MCF 10A (cell line): Measurements from ENCODE around the gene ARPC5. TPM values are rescaled to one million over a fixed set of nuclear protein-coding genes. Genes with fewer than 3 reads are reported as not detected.

Experiments used
- BruUV-seq: library from RNA; stranded (reverse); fragments of 400-500 nt; replicated peaks from 2 replicates; lab custom pipeline; 2021; lab: Mats Ljungman, UMichigan
- CTCF ChIA-PET: fragments of 300-600 bp; sonication (Branson Sonifier 250); formaldehyde crosslinking; extraction: SDS; loops from one replicate; lab custom pipeline; 2021; ENCODE audit warnings: antibody characterized with exemption, inconsistent platforms; lab: Yijun Ruan, JAX
- POLR2A ChIA-PET: fragments of 300-600, 350-650 bp; sonication (Branson Sonifier 250); formaldehyde crosslinking; extraction: SDS; loops from one replicate; lab custom pipeline; 2020; ENCODE audit warnings: antibody characterized with exemption, inconsistent platforms; lab: Yijun Ruan, JAX
- DNase-seq: peaks from one replicate; pipeline ENCODE4 v3.0.0-alpha.2; 2018; ENCODE audit not compliant: unreplicated experiment
- H3K27ac Mint-ChIP-seq: one replicate; pipeline ENCODE4 v1.8.0; 2022; ENCODE audit warnings: mild to moderate bottlenecking, low read depth, mixed read lengths; ENCODE audit not compliant: unreplicated experiment
- H3K27me3 Mint-ChIP-seq: one replicate; pipeline ENCODE4 v1.8.0; 2022; ENCODE audit warnings: mixed read lengths; ENCODE audit not compliant: insufficient read depth, unreplicated experiment
- H3K36me3 Mint-ChIP-seq: one replicate; pipeline ENCODE4 v1.8.0; 2022; ENCODE audit warnings: mild to moderate bottlenecking, moderate library complexity, mixed read lengths; ENCODE audit not compliant: insufficient read depth, unreplicated experiment
- H3K4me1 Mint-ChIP-seq: one replicate; pipeline ENCODE4 v1.8.0; 2022; ENCODE audit warnings: mixed read lengths; ENCODE audit not compliant: insufficient read depth, unreplicated experiment
- H3K4me3 Mint-ChIP-seq: one replicate; pipeline ENCODE4 v1.8.0; 2022; ENCODE audit warnings: mild to moderate bottlenecking, moderate library complexity, mixed read lengths; ENCODE audit not compliant: unreplicated experiment
- H3K9me3 Mint-ChIP-seq: one replicate; pipeline ENCODE4 v1.8.0; 2022; ENCODE audit warnings: mixed read lengths; ENCODE audit not compliant: unreplicated experiment
- intact Hi-C: fragments of 100-400 bp; cut with micrococcal nuclease; formaldehyde crosslinking; loops from 2 replicates; pipeline ENCODE4 v1.14.1; 2022
- total RNA-seq: library from RNA; stranded (reverse); gene quantifications from 2 replicates; pipeline ENCODE4 v1.2.3, GENCODE V29; 2022
- TF ChIP-seq, protein P1 (sequence below): fragments of 200-600 bp; IDR thresholded peaks from one replicate; pipeline ENCODE4 v1.8.0; 2022; ENCODE audit warnings: antibody characterized with exemption, mild to moderate bottlenecking; ENCODE audit not compliant: unreplicated experiment

ARPC5 gene
- total RNA-seq, 1 experiment from 2014 or later: 195 TPM

DNA sequence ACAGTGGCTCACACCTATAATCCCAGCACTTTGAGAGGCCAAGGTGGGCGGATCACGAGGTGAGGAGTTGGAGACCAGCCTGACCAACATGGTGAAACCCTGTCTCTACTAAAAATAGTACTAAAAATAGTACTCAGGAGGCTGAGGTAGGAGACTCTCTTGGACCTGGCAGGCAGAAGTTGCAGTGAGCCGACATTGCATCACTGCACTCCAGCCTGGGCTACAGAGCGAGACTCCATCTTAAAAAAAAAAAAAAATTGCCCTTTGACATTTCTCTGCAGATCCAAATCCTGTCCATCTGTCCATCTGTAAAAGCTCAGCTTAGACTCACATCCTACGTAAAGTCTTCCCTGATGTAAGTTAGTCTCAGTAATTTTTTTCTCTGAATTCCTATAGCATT is 39.1 kb downstream of the ARPC5 start:
- Mint-ChIP-seq H3K27ac (no peak overlapping the region), H3K9me3 (no peaks in the 10 kb centered on the region), H3K4me1 (peaks cover 25% of the 10 kb centered on the region), H3K27me3 (no peaks in the 10 kb centered on the region), H3K36me3 (no peaks in the 10 kb centered on the region), H3K4me3 (no peak overlapping the region)
- intact Hi-C loops: no loop called here
- CTCF ChIA-PET: no interaction called here
- TF ChIP-seq, protein P1, sequence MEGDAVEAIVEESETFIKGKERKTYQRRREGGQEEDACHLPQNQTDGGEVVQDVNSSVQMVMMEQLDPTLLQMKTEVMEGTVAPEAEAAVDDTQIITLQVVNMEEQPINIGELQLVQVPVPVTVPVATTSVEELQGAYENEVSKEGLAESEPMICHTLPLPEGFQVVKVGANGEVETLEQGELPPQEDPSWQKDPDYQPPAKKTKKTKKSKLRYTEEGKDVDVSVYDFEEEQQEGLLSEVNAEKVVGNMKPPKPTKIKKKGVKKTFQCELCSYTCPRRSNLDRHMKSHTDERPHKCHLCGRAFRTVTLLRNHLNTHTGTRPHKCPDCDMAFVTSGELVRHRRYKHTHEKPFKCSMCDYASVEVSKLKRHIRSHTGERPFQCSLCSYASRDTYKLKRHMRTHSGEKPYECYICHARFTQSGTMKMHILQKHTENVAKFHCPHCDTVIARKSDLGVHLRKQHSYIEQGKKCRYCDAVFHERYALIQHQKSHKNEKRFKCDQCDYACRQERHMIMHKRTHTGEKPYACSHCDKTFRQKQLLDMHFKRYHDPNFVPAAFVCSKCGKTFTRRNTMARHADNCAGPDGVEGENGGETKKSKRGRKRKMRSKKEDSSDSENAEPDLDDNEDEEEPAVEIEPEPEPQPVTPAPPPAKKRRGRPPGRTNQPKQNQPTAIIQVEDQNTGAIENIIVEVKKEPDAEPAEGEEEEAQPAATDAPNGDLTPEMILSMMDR: no peak
- POLR2A ChIA-PET: interaction anchor here (1.0 kb wide), 1 partner anchor 38 kb away, joined by 3 read pairs; no protein-coding TSS in a partner anchor
- DNase-seq: no peak
- BruUV-seq: no TSS peak

DNA sequence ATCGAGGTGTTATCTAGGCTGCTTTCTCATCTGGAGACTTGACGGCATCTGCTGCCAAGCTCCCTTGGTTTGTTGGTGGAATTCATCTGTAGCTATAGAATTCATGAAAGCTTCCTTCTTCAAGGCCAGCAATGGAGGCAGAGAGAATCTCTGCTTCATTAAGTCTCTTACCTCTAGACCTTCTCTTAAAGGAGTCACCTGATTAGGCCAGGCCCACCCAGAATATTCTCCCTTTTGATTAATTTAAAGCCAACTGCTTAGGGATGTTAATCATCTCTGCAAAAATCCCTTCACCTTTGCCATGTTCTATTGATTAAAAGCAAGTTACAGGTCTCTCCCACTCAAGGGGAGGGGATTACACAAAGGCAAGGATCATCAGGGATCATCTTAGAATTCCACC is 40.0 kb downstream of the ARPC5 start:
- DNase-seq: no peak
- H3K4me1 Mint-ChIP-seq: peaks cover 25% of the 10 kb centered on the region
- intact Hi-C loops: no loop called here
- no TSS peak for BruUV-seq
- H3K4me3 Mint-ChIP-seq: no peak overlapping the region
- no peaks in the 10 kb centered on the region for H3K9me3 Mint-ChIP-seq
- POLR2A ChIA-PET: interaction anchor here (1.2 kb wide), 1 partner anchor 39 kb away, joined by 3 read pairs; no protein-coding TSS in a partner anchor
- CTCF ChIA-PET: interaction anchor here (0.6 kb wide), 1 partner anchor 20 kb away, joined by 4 read pairs; no protein-coding TSS in a partner anchor
- TF ChIP-seq, protein P1: no peak
- no peaks in the 10 kb centered on the region for H3K36me3 Mint-ChIP-seq
- H3K27me3 Mint-ChIP-seq: no peaks in the 10 kb centered on the region
- no peak overlapping the region for H3K27ac Mint-ChIP-seq

DNA sequence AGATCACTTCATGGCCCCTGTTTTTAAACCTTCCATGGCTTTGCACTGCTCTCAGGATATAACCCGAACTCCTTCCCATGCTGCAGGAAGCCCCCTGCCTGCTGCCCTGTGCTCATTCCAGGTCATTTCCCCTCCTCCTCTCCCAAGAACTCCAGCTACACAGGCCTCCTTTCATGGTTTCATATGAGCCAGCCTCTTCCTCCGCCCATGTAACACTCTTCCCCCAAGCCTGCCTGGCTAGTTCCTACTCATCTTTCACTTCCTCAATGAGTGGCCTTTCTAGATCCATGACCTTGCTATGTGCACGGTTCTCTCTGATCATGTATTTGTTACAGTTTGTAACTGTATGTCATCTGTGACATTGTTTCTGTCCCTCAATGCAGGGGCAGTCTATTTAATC is 42.2 kb downstream of the ARPC5 start:
- TF ChIP-seq, protein P1: no peak
- no peak for DNase-seq
- Mint-ChIP-seq H3K4me1 (peaks cover 20% of the 10 kb centered on the region), H3K4me3 (no peak overlapping the region), H3K36me3 (no peaks in the 10 kb centered on the region), H3K27me3 (no peaks in the 10 kb centered on the region), H3K27ac (no peak overlapping the region), H3K9me3 (no peaks in the 10 kb centered on the region)
- ChIA-PET CTCF (interaction anchor here (1.0 to 1.5 kb wide), 2 partner anchors 13 to 49 kb away, joined by 4 to 5 read pairs; no protein-coding TSS in a partner anchor), POLR2A (no interaction called here)
- no TSS peak for BruUV-seq
- intact Hi-C loops: no loop called here

DNA sequence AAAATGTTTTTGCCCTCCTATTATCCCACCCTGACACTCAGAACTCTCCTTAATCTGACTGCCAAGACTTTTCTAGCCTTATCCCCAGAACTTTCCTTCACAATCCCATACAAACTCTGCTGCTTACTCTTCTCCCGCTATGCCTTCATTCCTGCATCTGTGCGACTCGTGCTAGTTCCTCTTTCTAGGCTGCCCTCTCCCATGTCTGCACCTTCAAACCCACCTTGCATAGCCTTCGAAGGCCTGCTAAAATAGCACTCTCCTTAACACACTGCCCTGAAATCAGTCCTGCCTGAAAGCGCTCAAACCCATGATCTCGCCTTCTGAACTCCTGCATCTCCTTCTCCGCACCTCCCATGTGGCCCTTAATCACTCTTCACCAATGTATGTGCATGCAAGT is 42.9 kb downstream of the ARPC5 start:
- TF ChIP-seq, protein P1: no peak
- DNase-seq: no peak
- ChIA-PET POLR2A (no interaction called here), CTCF (interaction anchor here (0.7 kb wide), 1 partner anchor 35 kb away, joined by 4 read pairs; no protein-coding TSS in a partner anchor)
- no peak overlapping the region for H3K4me3 Mint-ChIP-seq
- H3K27me3 Mint-ChIP-seq: no peaks in the 10 kb centered on the region
- BruUV-seq: no TSS peak
- no peaks in the 10 kb centered on the region for H3K9me3 Mint-ChIP-seq
- no peak overlapping the region for H3K27ac Mint-ChIP-seq
- intact Hi-C loops: no loop called here
- peaks cover 17% of the 10 kb centered on the region for H3K4me1 Mint-ChIP-seq
- no peaks in the 10 kb centered on the region for H3K36me3 Mint-ChIP-seq
